Colonic mucosa (tissue), 4 donors: ENCODE measurements around the gene CSRNP3. TPM values are rescaled to one million over a fixed set of nuclear protein-coding genes. Genes with fewer than 3 reads are reported as not detected.

Experiments
- DNase-seq: peaks from one replicate; pipeline ENCODE4 v3.0.0-alpha.2; 2020
- H3K27ac ChIP-seq: fragments of 200-600 bp; one replicate; pipeline ENCODE4 v1.8.0; 2021
- H3K27me3 ChIP-seq: fragments of 200-600 bp; one replicate; pipeline ENCODE4 v1.8.0; 2021
- H3K36me3 ChIP-seq: fragments of 200-600 bp; one replicate; pipeline ENCODE4 v1.8.0; 2021
- H3K4me1 ChIP-seq: fragments of 200-600 bp; one replicate; pipeline ENCODE4 v1.8.0; 2021; ENCODE audit warnings: mild to moderate bottlenecking
- H3K4me3 ChIP-seq: fragments of 200-600 bp; one replicate; pipeline ENCODE4 v1.8.0; 2021
- H3K9ac ChIP-seq, 2 donors: one replicate each; pipeline ENCODE4 v1.7.0; 2013; ENCODE audit warnings: control low read depth in 2 of 2, low read depth in 2 of 2, low read length in 2 of 2
- H3K9me3 ChIP-seq: fragments of 200-600 bp; one replicate; pipeline ENCODE4 v1.8.0; 2021
- intact Hi-C: fragments of 100-400 bp; cut with DNase I; formaldehyde crosslinking; loops from one replicate; pipeline ENCODE4 v1.14.1; 2022
- total RNA-seq, 2 donors: library from RNA; stranded (reverse); fragmentation: NEBNext Ultra II Directional in 1 of 2; extraction: Animal tissue kit (Norgen Biotek cat#: 25700) in 1 of 2; gene quantifications; one replicate each; pipeline ENCODE4 v1.2.1, GENCODE V29; 2021
- TF ChIP-seq, protein P1 (sequence below): fragments of 200-600 bp; IDR thresholded peaks from one replicate; pipeline ENCODE4 v1.8.0; 2022; ENCODE audit warnings: antibody characterized with exemption, mild to moderate bottlenecking
- donor health status: healthy.
- donor health status: DM: no; HTN: no; CAD: no.
- donor health status: DM: no; HTN: no; CAD: no.

CSRNP3 gene, protein sequence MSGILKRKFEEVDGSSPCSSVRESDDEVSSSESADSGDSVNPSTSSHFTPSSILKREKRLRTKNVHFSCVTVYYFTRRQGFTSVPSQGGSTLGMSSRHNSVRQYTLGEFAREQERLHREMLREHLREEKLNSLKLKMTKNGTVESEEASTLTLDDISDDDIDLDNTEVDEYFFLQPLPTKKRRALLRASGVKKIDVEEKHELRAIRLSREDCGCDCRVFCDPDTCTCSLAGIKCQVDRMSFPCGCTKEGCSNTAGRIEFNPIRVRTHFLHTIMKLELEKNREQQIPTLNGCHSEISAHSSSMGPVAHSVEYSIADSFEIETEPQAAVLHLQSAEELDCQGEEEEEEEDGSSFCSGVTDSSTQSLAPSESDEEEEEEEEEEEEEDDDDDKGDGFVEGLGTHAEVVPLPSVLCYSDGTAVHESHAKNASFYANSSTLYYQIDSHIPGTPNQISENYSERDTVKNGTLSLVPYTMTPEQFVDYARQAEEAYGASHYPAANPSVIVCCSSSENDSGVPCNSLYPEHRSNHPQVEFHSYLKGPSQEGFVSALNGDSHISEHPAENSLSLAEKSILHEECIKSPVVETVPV
- 1 to 10 TPM; 1.5 to 2.0 TPM for total RNA-seq

DNA sequence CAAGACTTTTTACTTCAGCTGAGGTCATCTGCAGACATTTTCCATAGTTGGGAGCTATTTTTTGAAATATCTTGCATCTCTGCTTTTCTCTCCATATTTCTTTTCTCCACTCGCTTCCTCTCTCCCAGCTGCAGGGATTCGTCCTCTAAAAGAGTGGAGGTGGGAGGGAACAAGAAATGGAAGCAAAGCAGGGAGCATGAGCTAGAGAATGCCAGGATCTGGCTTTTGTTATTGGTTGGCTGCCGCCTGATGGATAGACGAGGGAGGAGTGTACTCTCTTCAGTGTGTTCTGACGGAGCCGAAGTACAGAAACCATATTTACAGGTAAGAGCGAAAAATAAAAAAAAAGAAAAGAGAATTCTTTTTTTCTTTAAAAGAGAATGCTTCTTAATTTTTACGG lies at the start of gene CSRNP3:
CSRNP3 (plus strand) TSS at position 282 of the 400 bp plus-strand sequence. CDS start 125,368 bp downstream, outside the sequence.
- TF ChIP-seq, protein P1, sequence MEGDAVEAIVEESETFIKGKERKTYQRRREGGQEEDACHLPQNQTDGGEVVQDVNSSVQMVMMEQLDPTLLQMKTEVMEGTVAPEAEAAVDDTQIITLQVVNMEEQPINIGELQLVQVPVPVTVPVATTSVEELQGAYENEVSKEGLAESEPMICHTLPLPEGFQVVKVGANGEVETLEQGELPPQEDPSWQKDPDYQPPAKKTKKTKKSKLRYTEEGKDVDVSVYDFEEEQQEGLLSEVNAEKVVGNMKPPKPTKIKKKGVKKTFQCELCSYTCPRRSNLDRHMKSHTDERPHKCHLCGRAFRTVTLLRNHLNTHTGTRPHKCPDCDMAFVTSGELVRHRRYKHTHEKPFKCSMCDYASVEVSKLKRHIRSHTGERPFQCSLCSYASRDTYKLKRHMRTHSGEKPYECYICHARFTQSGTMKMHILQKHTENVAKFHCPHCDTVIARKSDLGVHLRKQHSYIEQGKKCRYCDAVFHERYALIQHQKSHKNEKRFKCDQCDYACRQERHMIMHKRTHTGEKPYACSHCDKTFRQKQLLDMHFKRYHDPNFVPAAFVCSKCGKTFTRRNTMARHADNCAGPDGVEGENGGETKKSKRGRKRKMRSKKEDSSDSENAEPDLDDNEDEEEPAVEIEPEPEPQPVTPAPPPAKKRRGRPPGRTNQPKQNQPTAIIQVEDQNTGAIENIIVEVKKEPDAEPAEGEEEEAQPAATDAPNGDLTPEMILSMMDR = no peak
- Histone ChIP-seq H3K9ac (no peak within 1 kb of the TSS), H3K27me3 (no peaks in the 10 kb centered on the region), H3K4me1 (no peaks in the 10 kb centered on the region), H3K9me3 (no peaks in the 10 kb centered on the region), H3K4me3 (peak within 1 kb of the TSS; percentile 40), H3K36me3 (no peaks in the 10 kb centered on the region), H3K27ac (no peak within 1 kb of the TSS)
- DNase-seq = peak; percentile 83
- intact Hi-C loops = no loop called here

DNA sequence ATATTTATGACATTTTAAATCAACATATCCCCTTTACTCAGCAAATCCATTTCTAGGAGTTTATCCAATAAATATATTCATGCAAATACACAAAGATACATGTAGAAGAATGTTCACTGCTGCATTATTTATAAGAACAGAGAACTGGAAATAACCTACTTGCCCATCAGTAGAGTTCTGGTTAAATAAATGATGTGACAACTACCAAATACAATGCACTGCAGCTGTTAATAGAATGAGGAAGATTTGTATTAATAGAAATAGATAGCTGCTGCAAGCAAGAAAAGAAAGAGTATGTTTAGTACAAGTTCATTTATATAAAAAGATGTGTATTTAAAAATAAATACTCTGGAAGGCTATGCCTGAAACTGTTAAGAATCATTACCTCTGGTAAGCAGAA lies 49.3 kb upstream of the CSRNP3 start:
- Histone ChIP-seq H3K27ac (no peak overlapping the region), H3K9ac (no peak overlapping the region), H3K9me3 (no peaks in the 10 kb centered on the region), H3K36me3 (no peaks in the 10 kb centered on the region), H3K4me3 (no peak overlapping the region), H3K4me1 (no peaks in the 10 kb centered on the region), H3K27me3 (no peaks in the 10 kb centered on the region)
- TF ChIP-seq, protein P1 = no peak
- intact Hi-C loops = no loop called here
- DNase-seq = no peak

DNA sequence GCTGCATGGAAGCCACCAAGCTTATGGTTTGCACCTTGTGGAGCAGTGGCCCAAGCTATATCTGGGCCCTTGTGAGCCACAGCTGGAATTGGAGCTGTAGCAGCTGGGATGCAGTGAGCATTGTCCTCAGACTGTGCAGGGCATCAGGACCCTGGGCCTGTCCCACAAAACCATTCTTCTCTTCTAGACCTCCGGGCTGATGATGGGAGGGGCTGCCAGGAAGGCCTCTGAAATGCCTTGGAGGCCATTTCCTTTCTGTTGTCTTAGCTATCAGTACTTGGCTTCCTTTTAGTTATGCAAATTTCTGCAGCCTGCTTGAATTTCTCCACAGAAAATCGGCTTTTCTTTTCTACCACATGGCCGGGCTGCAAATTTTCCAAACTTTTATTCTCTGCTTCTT lies 46.4 kb upstream of the CSRNP3 start:
- Histone ChIP-seq H3K9me3 (no peaks in the 10 kb centered on the region), H3K4me3 (no peak overlapping the region), H3K36me3 (no peaks in the 10 kb centered on the region), H3K27me3 (no peaks in the 10 kb centered on the region), H3K27ac (no peak overlapping the region), H3K4me1 (no peaks in the 10 kb centered on the region), H3K9ac (no peak overlapping the region)
- no peak for DNase-seq
- intact Hi-C loops = no loop called here
- TF ChIP-seq, protein P1 = no peak

DNA sequence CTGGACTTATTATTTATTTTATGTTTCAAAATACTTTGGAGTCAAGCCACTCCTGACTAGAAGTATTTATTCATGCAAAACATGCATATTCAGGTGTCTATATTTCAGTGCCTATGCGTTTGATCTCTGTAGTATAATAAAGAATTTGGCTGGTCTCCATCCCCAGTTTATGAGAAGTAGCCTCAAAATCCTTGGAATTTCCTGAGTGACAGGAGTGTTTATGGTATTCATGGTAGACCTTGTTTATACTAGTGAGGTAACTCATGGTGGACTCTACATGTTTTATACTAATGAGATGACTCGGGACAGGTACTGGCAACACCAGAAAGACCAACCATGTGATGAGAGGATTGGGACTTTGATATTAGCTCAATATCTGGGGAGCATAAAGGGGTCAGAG lies 43.9 kb upstream of the CSRNP3 start:
- H3K27me3 ChIP-seq = no peaks in the 10 kb centered on the region

DNA sequence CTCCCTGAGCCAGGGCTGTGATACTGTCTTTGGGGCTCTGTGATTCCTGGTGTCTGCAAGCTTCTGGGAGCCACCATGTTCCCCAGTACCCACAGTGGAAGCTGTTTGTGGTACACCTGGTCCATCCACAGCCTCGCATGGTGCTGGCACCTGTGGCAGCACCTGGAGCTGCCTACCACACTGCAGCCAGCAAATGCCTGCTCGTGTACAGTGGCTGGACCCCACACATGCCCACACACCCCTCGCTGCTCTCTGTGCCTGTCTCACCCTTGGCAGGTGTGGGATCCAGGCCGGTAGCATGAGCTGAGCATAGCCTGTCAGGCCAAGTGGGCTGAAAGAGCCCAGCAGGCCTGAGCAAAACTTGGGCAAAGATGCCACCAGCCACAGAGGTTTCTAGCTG lies 41.8 kb upstream of the CSRNP3 start:
- Histone ChIP-seq H3K27me3 (no peaks in the 10 kb centered on the region), H3K9ac (no peak overlapping the region), H3K4me3 (no peak overlapping the region), H3K4me1 (no peaks in the 10 kb centered on the region), H3K36me3 (no peaks in the 10 kb centered on the region), H3K27ac (no peak overlapping the region), H3K9me3 (no peaks in the 10 kb centered on the region)
- intact Hi-C loops = no loop called here
- no peak for DNase-seq
- TF ChIP-seq, protein P1 = no peak

More for the DNA sequence above, 43.9 kb upstream of the CSRNP3 start:
- no peak overlapping the region for H3K4me3 ChIP-seq
- intact Hi-C loops = no loop called here
- DNase-seq = no peak
- no peak overlapping the region for H3K9ac ChIP-seq
- no peak overlapping the region for H3K27ac ChIP-seq
- H3K9me3 ChIP-seq = no peaks in the 10 kb centered on the region
- no peaks in the 10 kb centered on the region for H3K4me1 ChIP-seq
- H3K36me3 ChIP-seq = no peaks in the 10 kb centered on the region
- TF ChIP-seq, protein P1 = no peak
